Ectodermal cell (in vitro differentiated cells): ENCODE data around the gene WLS.
A peak's percentile ranks its signal among the peaks of the same experiment; 100 is the strongest.
"Not testable (repeated sequence)": the region's sequence is repeated elsewhere in the genome, so short reads cannot be mapped to it uniquely, and the experiment has no call there.

Source experiments
- H3K27ac ChIP-seq: 2 replicates; pipeline ENCODE4 v1.7.0; 2013; ENCODE audit warnings: mild to moderate bottlenecking, low read depth, low read length; ENCODE audit not compliant: insufficient read depth, poor library complexity, severe bottlenecking
- H3K27me3 ChIP-seq: 2 replicates; pipeline ENCODE4 v1.7.0; 2013; ENCODE audit warnings: mild to moderate bottlenecking, low read length; ENCODE audit not compliant: insufficient read depth, control insufficient read depth, poor library complexity, severe bottlenecking
- H3K36me3 ChIP-seq: one replicate; pipeline ENCODE4 v1.7.0; 2013; ENCODE audit warnings: low read length; ENCODE audit not compliant: control insufficient read depth, insufficient read depth
- H3K4me1 ChIP-seq: one replicate; pipeline ENCODE4 v1.7.0; 2013; ENCODE audit warnings: low read length; ENCODE audit not compliant: control insufficient read depth, insufficient read depth
- H3K4me3 ChIP-seq: 2 replicates; pipeline ENCODE4 v1.7.0; 2013; ENCODE audit warnings: low read depth, low read length, control low read depth; ENCODE audit not compliant: insufficient read depth
- H3K9me3 ChIP-seq: 2 replicates; pipeline ENCODE4 v1.7.0; 2013; ENCODE audit warnings: mild to moderate bottlenecking, low read length, moderate library complexity; ENCODE audit not compliant: control insufficient read depth
- WGBS, 2 experiments: methylation state at CpG; one replicate each; pipeline ENCODE4 v1.1.7; 2013; ENCODE audit warnings: missing lambda C conversion rate in 2 of 2; 5-methylcytosine and 5-hydroxymethylcytosine counted together

Gene WLS

DNA sequence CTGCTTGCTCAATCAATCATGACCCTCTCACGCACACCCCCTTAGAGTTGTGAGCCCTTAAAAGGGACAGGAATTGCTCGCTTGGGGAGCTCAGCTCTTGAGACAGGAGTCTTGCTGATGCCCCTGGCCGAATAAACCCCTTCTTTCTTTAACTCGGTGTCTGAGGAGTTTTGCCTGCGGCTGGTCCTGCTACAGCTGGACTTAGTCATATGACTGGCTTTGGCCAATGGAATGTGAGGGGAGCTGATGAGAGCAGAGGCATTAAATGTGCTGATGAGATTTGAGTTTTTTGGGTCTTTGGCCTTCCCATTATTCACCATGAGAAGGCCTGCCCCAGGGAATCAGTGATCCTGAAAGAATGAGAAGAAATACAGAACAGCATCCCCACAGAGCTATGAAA is 24.5 kb upstream of the WLS start:
- H3K36me3 ChIP-seq: not testable (repeated sequence)
- WGBS, 2 experiments: 66 to 68% methylated on average over 5 of the region's 5 CpGs

DNA sequence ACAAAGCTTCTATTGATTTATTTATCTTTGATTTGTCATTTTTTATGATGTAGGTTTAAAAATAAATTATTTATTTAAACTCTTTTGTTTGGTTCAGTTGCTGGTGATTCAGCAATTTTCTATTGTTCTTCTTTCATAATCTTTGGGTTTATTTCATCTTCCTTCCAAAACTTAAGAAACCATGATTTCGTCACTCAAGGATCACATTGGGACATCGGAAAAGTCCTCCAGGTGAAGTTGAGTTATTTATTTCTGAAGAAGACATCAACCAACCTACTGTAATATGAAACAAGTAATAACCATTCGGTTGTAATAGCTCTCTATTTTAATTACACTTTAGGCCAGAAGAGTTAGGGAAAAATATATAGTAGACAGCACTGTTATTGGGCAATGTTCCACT is 23.0 kb upstream of the WLS start:
- no peaks in the 10 kb centered on the region for H3K36me3 ChIP-seq
- 100% methylated on average over 2 of the region's 3 CpGs for WGBS, 2 experiments
- H3K27ac ChIP-seq: no peak overlapping the region
- no peaks in the 10 kb centered on the region for H3K4me1 ChIP-seq
- no peaks in the 10 kb centered on the region for H3K27me3 ChIP-seq
- H3K9me3 ChIP-seq: no peaks in the 10 kb centered on the region
- H3K4me3 ChIP-seq: no peak overlapping the region

More for the DNA sequence above, 24.5 kb upstream of the WLS start:
- H3K27ac ChIP-seq, H3K4me1 ChIP-seq, H3K27me3 ChIP-seq, H3K9me3 ChIP-seq, H3K4me3 ChIP-seq: not testable (repeated sequence)

DNA sequence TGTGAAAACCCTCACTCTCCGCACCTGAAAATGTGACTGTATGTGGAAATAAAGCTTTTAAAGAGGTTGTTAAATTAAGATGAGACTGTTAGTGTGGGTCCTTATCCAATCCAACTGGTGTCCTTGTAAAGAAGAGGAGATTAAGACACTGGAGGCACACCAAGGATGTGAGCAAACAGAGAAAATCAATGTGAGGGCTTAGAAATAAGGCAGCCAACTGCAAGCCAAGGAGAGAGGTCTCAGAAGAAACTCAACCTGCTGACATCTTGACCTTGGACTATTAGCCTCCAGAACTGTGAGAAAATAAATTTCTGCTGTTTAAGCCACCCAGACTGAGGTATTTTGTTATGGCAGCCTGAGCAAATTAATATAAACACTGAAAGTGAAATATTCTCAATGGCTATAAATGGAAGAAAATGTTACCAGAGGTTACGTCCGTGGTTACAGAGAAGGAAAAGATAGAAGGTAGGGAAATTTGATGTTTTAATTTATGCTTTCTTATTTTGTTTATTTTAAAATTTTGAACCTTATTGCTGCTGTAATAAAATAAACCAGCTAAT is 22.4 kb upstream of the WLS start:
- no peaks in the 10 kb centered on the region for H3K36me3 ChIP-seq
- no peak overlapping the region for H3K4me3 ChIP-seq
- 95 to 96% methylated on average over 3 of the region's 3 CpGs for WGBS, 2 experiments
- H3K27ac ChIP-seq: no peak overlapping the region
- no peaks in the 10 kb centered on the region for H3K4me1 ChIP-seq
- H3K9me3 ChIP-seq: no peaks in the 10 kb centered on the region
- H3K27me3 ChIP-seq: no peaks in the 10 kb centered on the region

DNA sequence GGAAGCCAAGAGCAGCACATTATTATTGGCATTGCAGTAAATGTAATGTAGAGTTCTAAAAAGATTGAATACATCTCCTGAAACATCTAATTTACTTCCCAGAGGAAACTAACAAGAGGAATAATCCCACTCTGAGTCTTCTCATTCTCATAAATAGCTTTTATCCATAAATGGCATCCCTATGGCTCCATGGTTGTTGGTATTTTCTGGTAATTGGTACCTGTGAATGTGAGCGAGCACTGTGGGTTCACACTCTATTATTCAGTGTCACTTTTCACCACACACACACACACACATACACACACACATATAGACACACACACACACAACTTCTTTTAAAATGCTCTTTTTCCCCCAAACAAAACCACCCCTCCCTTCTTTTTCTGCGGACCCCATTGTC is 4.7 kb upstream of the WLS start:
- Histone ChIP-seq H3K27ac (no peak overlapping the region), H3K4me1 (peaks cover 11% of the 10 kb centered on the region), H3K4me3 (no peak overlapping the region), H3K36me3 (no peaks in the 10 kb centered on the region), H3K9me3 (no peaks in the 10 kb centered on the region), H3K27me3 (peaks cover 15% of the 10 kb centered on the region)
- 83 to 95% methylated on average over 2 of the region's 2 CpGs for WGBS, 2 experiments

DNA sequence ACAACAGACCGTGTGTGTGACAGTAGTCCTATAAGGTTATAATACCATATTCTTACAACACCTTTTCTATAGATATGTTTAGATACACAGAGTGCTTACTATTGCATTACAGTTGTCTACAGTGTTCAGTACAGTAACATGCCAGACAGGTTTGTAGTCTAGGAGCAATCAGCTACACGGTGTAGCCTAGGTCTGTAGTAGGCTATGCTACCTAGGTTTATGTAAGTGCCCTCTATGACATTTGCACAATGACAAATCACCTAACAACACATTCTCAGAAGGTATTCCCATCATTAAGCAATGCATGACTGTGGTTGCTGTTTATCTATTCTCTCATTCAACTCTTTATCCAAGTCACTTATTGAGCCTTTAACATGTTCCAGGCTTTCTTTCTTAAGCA is 1.8 kb upstream of the WLS start:
- H3K4me1 ChIP-seq: peaks cover 17% of the 10 kb centered on the region
- H3K27ac ChIP-seq: no peak overlapping the region
- H3K36me3 ChIP-seq: no peaks in the 10 kb centered on the region
- 74 to 79% methylated on average over 2 of the region's 2 CpGs for WGBS, 2 experiments
- H3K4me3 ChIP-seq: no peak overlapping the region
- H3K27me3 ChIP-seq: peaks cover 15% of the 10 kb centered on the region
- no peaks in the 10 kb centered on the region for H3K9me3 ChIP-seq

DNA sequence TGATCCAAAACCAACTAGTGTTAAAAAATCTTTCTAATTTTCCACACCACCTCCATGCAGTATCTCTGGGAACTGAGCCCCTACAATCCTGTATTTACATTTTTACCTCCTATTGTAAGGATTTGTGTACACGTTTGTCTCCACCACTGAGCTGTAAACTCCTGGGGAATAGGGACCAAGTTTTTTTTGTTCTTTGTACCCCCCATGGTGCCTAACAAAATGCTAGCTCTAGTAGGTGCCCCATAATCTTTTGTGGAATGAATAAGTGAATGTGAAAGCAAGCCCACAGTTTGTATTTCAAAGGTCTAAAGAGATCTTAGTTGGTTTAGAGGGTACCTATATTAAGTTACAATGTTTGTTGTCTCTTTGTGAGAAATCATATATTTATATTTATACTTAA is 879 bp upstream of the WLS start:
- peaks cover 18% of the 10 kb centered on the region for H3K4me1 ChIP-seq
- peaks cover 15% of the 10 kb centered on the region for H3K27me3 ChIP-seq
- H3K4me3 ChIP-seq: peak overlapping the region; percentile 88
- H3K27ac ChIP-seq: no peak overlapping the region
- no peaks in the 10 kb centered on the region for H3K9me3 ChIP-seq
- 0 to 8% methylated on average over 1 of the region's 1 CpG for WGBS, 2 experiments
- no peaks in the 10 kb centered on the region for H3K36me3 ChIP-seq

DNA sequence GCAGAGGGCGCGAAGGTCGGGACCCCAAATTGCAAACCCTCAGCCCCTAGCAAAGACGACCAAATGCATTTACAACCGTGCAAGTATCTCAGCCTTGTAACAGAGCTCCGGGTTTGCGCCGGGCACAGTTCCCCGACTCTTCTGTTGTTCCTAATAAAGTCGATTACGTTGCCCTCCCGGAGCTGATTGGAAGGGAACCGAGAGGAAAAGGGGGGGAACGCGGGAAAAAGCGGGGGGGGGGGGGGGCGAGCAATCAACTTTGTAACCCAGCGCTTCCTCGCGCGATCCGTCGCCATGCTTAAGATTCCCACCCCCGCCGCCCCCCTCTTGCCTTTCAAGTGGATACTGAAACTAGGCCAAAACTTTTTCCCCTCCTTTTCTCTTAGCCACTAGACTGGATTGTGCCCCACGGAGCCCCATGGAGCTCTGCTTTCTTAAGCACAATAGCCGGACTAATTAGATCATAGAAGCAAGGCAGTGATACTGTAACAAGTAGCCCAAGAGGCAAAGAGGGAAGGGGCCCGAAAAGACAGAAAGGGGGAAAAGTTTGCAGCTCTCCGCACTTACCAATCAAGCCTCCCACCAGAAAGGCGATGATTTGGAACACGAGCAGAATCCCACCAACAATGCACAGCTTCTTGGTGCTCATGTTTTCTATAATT is 565 bp downstream of the WLS start:
- WGBS, 2 experiments: 0 to 1% methylated on average over 31 of the region's 31 CpGs
- no peaks in the 10 kb centered on the region for H3K36me3 ChIP-seq
- peak overlapping the region; percentile 88 for H3K4me3 ChIP-seq
- H3K27ac ChIP-seq: peak overlapping the region; percentile 89
- peaks cover 24% of the 10 kb centered on the region for H3K4me1 ChIP-seq
- peaks cover 15% of the 10 kb centered on the region for H3K27me3 ChIP-seq
- no peaks in the 10 kb centered on the region for H3K9me3 ChIP-seq

DNA sequence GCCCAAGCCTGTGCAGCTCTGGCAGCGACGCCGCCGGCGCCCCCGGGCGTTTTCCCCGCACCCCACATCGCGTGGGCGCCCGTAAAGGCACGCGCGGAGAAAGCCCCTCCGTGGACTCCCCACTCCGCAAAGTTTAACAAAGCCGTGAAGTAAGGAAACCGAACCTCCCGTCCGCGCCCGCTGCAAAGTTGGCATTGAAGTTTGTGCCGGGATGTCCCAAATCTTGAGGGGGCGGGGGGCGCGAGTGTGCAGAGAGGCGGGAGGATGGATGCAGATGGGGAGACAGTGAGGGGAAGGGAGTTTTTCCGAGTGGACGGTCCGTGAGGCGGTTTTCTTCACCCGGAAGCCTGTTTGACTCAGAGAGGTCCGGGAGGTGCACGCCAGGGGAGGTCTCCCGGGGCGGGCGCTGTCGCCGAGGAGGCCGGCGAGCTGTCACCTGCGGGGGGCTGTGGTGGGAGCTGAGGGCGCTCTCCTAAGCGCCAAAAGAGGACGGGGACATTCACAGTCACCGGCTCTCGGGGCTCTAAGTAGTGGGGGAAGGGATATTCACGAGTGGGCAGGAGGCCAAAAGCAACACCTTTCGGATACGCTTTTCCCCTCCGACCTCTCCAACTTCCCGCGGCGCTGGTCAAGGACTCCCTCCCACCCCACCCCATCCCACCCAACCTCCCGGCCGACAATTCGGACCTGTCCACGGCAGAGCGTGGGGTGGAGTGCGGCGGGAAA is 1.3 kb downstream of the WLS start:
- H3K27ac ChIP-seq: no peak overlapping the region
- 1% methylated on average over 61 to 62 of the region's 62 CpGs for WGBS, 2 experiments
- peaks cover 28% of the 10 kb centered on the region for H3K4me1 ChIP-seq
- peak overlapping the region; percentile 88 for H3K4me3 ChIP-seq
- no peaks in the 10 kb centered on the region for H3K36me3 ChIP-seq
- H3K9me3 ChIP-seq: no peaks in the 10 kb centered on the region
- peaks cover 15% of the 10 kb centered on the region for H3K27me3 ChIP-seq

DNA sequence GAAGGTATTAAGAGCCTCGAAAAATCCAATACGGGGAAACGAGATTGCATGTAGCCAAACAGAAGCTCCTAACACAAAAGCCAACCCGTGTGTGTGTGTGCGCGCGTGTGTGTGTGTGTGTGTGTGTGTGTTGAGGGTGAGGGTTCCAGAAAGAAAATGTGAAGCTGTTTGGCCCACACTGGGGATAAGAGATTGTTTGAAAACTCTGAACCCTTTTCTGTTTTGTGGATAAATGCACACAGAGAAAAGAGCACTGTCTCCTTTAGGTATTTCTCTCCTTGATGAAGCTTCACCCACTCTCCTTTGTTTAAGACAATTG is 1.9 kb downstream of the WLS start:
- Histone ChIP-seq H3K36me3 (no peaks in the 10 kb centered on the region), H3K4me3 (peak overlapping the region; percentile 88), H3K9me3 (no peaks in the 10 kb centered on the region), H3K4me1 (peaks cover 34% of the 10 kb centered on the region), H3K27me3 (peaks cover 15% of the 10 kb centered on the region), H3K27ac (no peak overlapping the region)
- WGBS, 2 experiments: 5 to 8% methylated on average over 7 of the region's 7 CpGs

DNA sequence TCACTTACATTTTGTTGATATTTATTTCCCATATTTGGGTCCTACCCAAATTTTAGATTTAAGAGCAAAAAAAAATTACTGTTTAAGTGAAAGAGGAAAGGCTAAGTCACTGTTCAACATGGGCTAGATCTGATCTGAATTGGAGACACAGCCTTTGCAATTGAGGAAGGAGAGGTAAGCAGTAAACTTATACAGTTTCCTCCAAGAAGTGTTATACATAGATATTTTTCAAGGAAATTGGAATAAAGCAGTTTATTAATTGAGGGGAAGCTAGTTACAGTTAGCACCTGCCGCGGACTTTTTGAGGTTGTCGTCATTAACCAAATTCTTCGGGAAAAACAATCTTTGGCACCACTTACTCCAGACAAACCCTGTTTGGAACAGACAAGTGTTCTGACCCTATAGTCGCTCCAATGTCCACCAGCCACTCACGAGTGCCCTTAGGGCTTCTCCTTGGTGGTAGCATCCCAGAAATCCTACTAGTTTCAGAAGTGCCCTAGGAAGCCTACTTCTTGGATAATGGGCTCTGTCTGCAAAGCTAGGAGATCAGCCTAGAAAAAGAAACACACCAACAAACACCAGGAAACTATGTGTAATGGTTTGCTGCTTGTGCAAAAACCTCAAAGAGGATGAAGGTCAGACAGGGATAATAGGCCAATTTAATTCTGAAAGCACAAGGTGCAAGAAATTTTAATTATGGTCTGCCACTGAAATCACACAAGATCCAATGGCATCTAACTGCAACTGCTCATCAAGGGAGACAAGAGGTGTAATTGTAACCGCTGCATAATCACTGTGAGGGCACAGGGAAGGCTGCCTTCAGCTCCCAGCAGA is 2.5 kb downstream of the WLS start:
- Histone ChIP-seq H3K4me3 (peak overlapping the region; percentile 88), H3K4me1 (peaks cover 37% of the 10 kb centered on the region), H3K27ac (no peak overlapping the region), H3K27me3 (peaks cover 11% of the 10 kb centered on the region), H3K36me3 (no peaks in the 10 kb centered on the region), H3K9me3 (no peaks in the 10 kb centered on the region)
- WGBS, 2 experiments: 57 to 59% methylated on average over 7 of the region's 7 CpGs
